Astrocyte (in vitro differentiated cells and primary cell): ENCODE measurements around the gene EPB41. TPM values are rescaled to one million over a fixed set of nuclear protein-coding genes. Genes with fewer than 3 reads are reported as not detected.

Source experiments
- DNase-seq: peaks from one replicate; pipeline ENCODE4 v3.0.0-alpha.2; 2010; ENCODE audit warnings: low read depth
- FAIRE-seq: peaks from 2 replicates; lab custom pipeline; 2011; peaks lifted over from hg19 to GRCh38; lab: Jason Lieb, UNC
- H2AFZ ChIP-seq: 2 replicates; pipeline ENCODE4 v1.6.0; 2012; ENCODE audit warnings: low read depth, low read length, inconsistent platforms
- H3K27ac ChIP-seq: 2 replicates; pipeline ENCODE4 v1.5.1; 2011; ENCODE audit warnings: low read depth, low read length, inconsistent platforms
- H3K27me3 ChIP-seq: 2 replicates; pipeline ENCODE4 v1.6.0; 2011; ENCODE audit warnings: low read length, inconsistent platforms; ENCODE audit not compliant: insufficient read depth
- H3K36me3 ChIP-seq: 2 replicates; pipeline ENCODE4 v1.5.1; 2011; ENCODE audit warnings: low read length, inconsistent platforms; ENCODE audit not compliant: insufficient read depth
- H3K4me1 ChIP-seq: 2 replicates; pipeline ENCODE4 v1.5.1; 2011; ENCODE audit warnings: low read length, inconsistent platforms; ENCODE audit not compliant: insufficient read depth
- H3K4me2 ChIP-seq: 2 replicates; pipeline ENCODE4 v1.6.0; 2012; ENCODE audit warnings: low read length, inconsistent platforms
- H3K4me3 ChIP-seq: 2 replicates; pipeline ENCODE4 v1.5.1; 2011; ENCODE audit warnings: low read depth, mild to moderate bottlenecking, low read length, inconsistent platforms; ENCODE audit not compliant: insufficient read depth
- H3K79me2 ChIP-seq: 2 replicates; pipeline ENCODE4 v1.6.0; 2012; ENCODE audit warnings: mild to moderate bottlenecking, low read length, inconsistent platforms; ENCODE audit not compliant: insufficient read depth
- H3K9ac ChIP-seq: 2 replicates; pipeline ENCODE4 v1.6.0; 2012; ENCODE audit warnings: mild to moderate bottlenecking, low read length, inconsistent platforms
- H3K9me3 ChIP-seq: 2 replicates; pipeline ENCODE4 v1.5.1; 2012; ENCODE audit warnings: low read depth, mild to moderate bottlenecking, low read length, inconsistent platforms; ENCODE audit not compliant: insufficient read depth
- H4K20me1 ChIP-seq: 2 replicates; pipeline ENCODE4 v1.6.0; 2012; ENCODE audit warnings: low read length, inconsistent platforms; ENCODE audit not compliant: insufficient read depth
- H3K27ac Mint-ChIP-seq: one replicate; pipeline ENCODE4 v1.8.0; 2021; ENCODE audit warnings: mild to moderate bottlenecking, mixed read lengths; ENCODE audit not compliant: unreplicated experiment
- H3K27me3 Mint-ChIP-seq: one replicate; pipeline ENCODE4 v1.8.0; 2021; ENCODE audit warnings: low read depth, mixed read lengths; ENCODE audit not compliant: unreplicated experiment
- H3K36me3 Mint-ChIP-seq: one replicate; pipeline ENCODE4 v1.8.0; 2021; ENCODE audit warnings: low read depth, mixed read lengths; ENCODE audit not compliant: unreplicated experiment
- H3K4me1 Mint-ChIP-seq: one replicate; pipeline ENCODE4 v1.8.0; 2021; ENCODE audit warnings: low read depth, mixed read lengths; ENCODE audit not compliant: unreplicated experiment
- H3K4me3 Mint-ChIP-seq: one replicate; pipeline ENCODE4 v1.8.0; 2021; ENCODE audit warnings: mild to moderate bottlenecking, moderate library complexity, mixed read lengths; ENCODE audit not compliant: unreplicated experiment
- H3K9me3 Mint-ChIP-seq: one replicate; pipeline ENCODE4 v1.8.0; 2021; ENCODE audit warnings: mild to moderate bottlenecking, mixed read lengths; ENCODE audit not compliant: unreplicated experiment
- CTCF ChIP-seq: IDR thresholded peaks from 2 replicates; pipeline ENCODE4 v1.5.1; 2011; ENCODE audit warnings: low read depth, mild to moderate bottlenecking, inconsistent platforms, low read length, moderate library complexity; ENCODE audit not compliant: insufficient read depth
- EZH2 ChIP-seq: IDR thresholded peaks from 2 replicates; pipeline ENCODE4 v1.6.1; 2012; ENCODE audit warnings: mild to moderate bottlenecking, low read length, inconsistent platforms; ENCODE audit not compliant: insufficient read depth
- total RNA-seq: library from RNA; stranded (reverse); gene quantifications from 2 replicates; pipeline ENCODE4 v1.2.1, GENCODE V29; 2021

Gene EPB41
- total RNA-seq, 1 donor from 2014 or later, result 13.9 TPM

- H3K27me3 ChIP-seq, result no peaks in the 10 kb centered on the region
- H3K4me3 Mint-ChIP-seq, result no peak overlapping the region
- H3K27ac ChIP-seq, result no peak overlapping the region
- no peak overlapping the region for H3K4me3 ChIP-seq
- no peaks in the 10 kb centered on the region for H3K36me3 ChIP-seq
- H3K9me3 Mint-ChIP-seq, result no peaks in the 10 kb centered on the region
- DNase-seq, result no peak
- H3K4me1 ChIP-seq, result no peaks in the 10 kb centered on the region
- no peak for FAIRE-seq
- TF ChIP-seq EZH2 (no peak), CTCF (no peak)
- no peaks in the 10 kb centered on the region for H3K9me3 ChIP-seq
- peaks cover 4% of the 10 kb centered on the region for H3K36me3 Mint-ChIP-seq
- H3K4me1 Mint-ChIP-seq, result no peaks in the 10 kb centered on the region
- H3K27me3 Mint-ChIP-seq, result no peaks in the 10 kb centered on the region
- H3K79me2 ChIP-seq, result no peaks in the 10 kb centered on the region
- H4K20me1 ChIP-seq, result no peaks in the 10 kb centered on the region
- no peak overlapping the region for H2AFZ ChIP-seq
- no peak overlapping the region for H3K4me2 ChIP-seq
- H3K27ac Mint-ChIP-seq, result no peak overlapping the region
- H3K9ac ChIP-seq, result no peak overlapping the region
Measured at GRCh38 chr1:28983509-28984310, 69.3 kb downstream of the EPB41 start.

- H2AFZ ChIP-seq, result no peak overlapping the region
- H3K9me3 ChIP-seq, result no peaks in the 10 kb centered on the region
- no peak overlapping the region for H3K4me2 ChIP-seq
- no peak overlapping the region for H3K27ac Mint-ChIP-seq
- H3K9ac ChIP-seq, result no peak overlapping the region
- H3K27me3 ChIP-seq, result no peaks in the 10 kb centered on the region
- H3K27me3 Mint-ChIP-seq, result no peaks in the 10 kb centered on the region
- no peak for FAIRE-seq
- H3K36me3 ChIP-seq, result no peaks in the 10 kb centered on the region
- H3K4me3 ChIP-seq, result no peak overlapping the region
- H3K9me3 Mint-ChIP-seq, result no peaks in the 10 kb centered on the region
- TF ChIP-seq CTCF (no peak), EZH2 (no peak)
- no peaks in the 10 kb centered on the region for H3K79me2 ChIP-seq
- DNase-seq, result no peak
- no peaks in the 10 kb centered on the region for H3K4me1 Mint-ChIP-seq
- H4K20me1 ChIP-seq, result no peaks in the 10 kb centered on the region
- H3K4me3 Mint-ChIP-seq, result no peak overlapping the region
- H3K27ac ChIP-seq, result no peak overlapping the region
- H3K4me1 ChIP-seq, result no peaks in the 10 kb centered on the region
- peaks cover 4% of the 10 kb centered on the region for H3K36me3 Mint-ChIP-seq
Measured at GRCh38 chr1:28984311-28984684, 69.9 kb downstream of the EPB41 start.

GRCh38 chr1:28985427-28985826 is 71.1 kb downstream of the EPB41 start:
- FAIRE-seq, result no peak
- H2AFZ ChIP-seq, result no peak overlapping the region
- H3K27ac ChIP-seq, result no peak overlapping the region
- no peak overlapping the region for H3K4me2 ChIP-seq
- TF ChIP-seq EZH2 (no peak), CTCF (no peak)
- H3K4me3 ChIP-seq, result no peak overlapping the region
- peaks cover 4% of the 10 kb centered on the region for H3K36me3 Mint-ChIP-seq
- no peaks in the 10 kb centered on the region for H3K79me2 ChIP-seq
- no peaks in the 10 kb centered on the region for H3K27me3 Mint-ChIP-seq
- no peaks in the 10 kb centered on the region for H3K9me3 Mint-ChIP-seq
- no peaks in the 10 kb centered on the region for H3K27me3 ChIP-seq
- H3K4me1 ChIP-seq, result no peaks in the 10 kb centered on the region
- no peak overlapping the region for H3K4me3 Mint-ChIP-seq
- DNase-seq, result no peak
- no peaks in the 10 kb centered on the region for H3K4me1 Mint-ChIP-seq
- no peak overlapping the region for H3K9ac ChIP-seq
- H3K36me3 ChIP-seq, result no peaks in the 10 kb centered on the region
- no peaks in the 10 kb centered on the region for H3K9me3 ChIP-seq
- H4K20me1 ChIP-seq, result no peaks in the 10 kb centered on the region
- H3K27ac Mint-ChIP-seq, result no peak overlapping the region
